CD4-positive, alpha-beta T cell treated with Interleukin-4 for 4 hours (primary cell): ENCODE results near the gene DENND11.
A peak's percentile ranks its signal among the peaks of the same experiment; 100 is the strongest.
"Not testable (repeated sequence)": the region's sequence is repeated elsewhere in the genome, so short reads cannot be mapped to it uniquely, and the experiment has no call there.

ENCODE experiments used
- DNase-seq: peaks from one replicate; pipeline ENCODE4 v3.0.0-alpha.2; 2020

DENND11 gene

GRCh38 chr7:141706239-141707064 is 4.5 kb upstream of the DENND11 start:
- no peak for DNase-seq

- no peak for DNase-seq
Observed at GRCh38 chr7:141704741-141705140, 2.8 kb upstream of the DENND11 start.

- DNase-seq: no peak
Observed at GRCh38 chr7:141704112-141704511, 2.1 kb upstream of the DENND11 start.

- DNase-seq: no peak
Observed at GRCh38 chr7:141702892-141703291, 926 bp upstream of the DENND11 start.

- peak; percentile 71 for DNase-seq
Observed at GRCh38 chr7:141701489-141702046, 398 bp downstream of the DENND11 start.

- DNase-seq: no peak
Observed at GRCh38 chr7:141700848-141701371, 1.1 kb downstream of the DENND11 start.

- DNase-seq: no peak
Observed at GRCh38 chr7:141700296-141700847, 1.6 kb downstream of the DENND11 start.

GRCh38 chr7:141699860-141700259 is 2.1 kb downstream of the DENND11 start:
- no peak for DNase-seq

GRCh38 chr7:141698247-141699015 is 3.5 kb downstream of the DENND11 start:
- no peak for DNase-seq

- DNase-seq: no peak
Observed at GRCh38 chr7:141697211-141697871, 4.6 kb downstream of the DENND11 start.

- no peak for DNase-seq
Observed at GRCh38 chr7:141696348-141696747, 5.6 kb downstream of the DENND11 start.

- no peak for DNase-seq
Observed at GRCh38 chr7:141695803-141696289, 6.1 kb downstream of the DENND11 start.

- no peak for DNase-seq
Observed at GRCh38 chr7:141693082-141693481, 8.9 kb downstream of the DENND11 start.

GRCh38 chr7:141691961-141692360 is 10.0 kb downstream of the DENND11 start:
- DNase-seq: no peak

GRCh38 chr7:141691540-141691939 is 10.4 kb downstream of the DENND11 start:
- DNase-seq: no peak

GRCh38 chr7:141689072-141689825 is 12.7 kb downstream of the DENND11 start:
- not testable (repeated sequence) for DNase-seq

- no peak for DNase-seq
Observed at GRCh38 chr7:141688043-141688442, 13.9 kb downstream of the DENND11 start.

- no peak for DNase-seq
Observed at GRCh38 chr7:141686670-141687069, 15.3 kb downstream of the DENND11 start.

- DNase-seq: no peak
Observed at GRCh38 chr7:141686074-141686473, 15.9 kb downstream of the DENND11 start.

GRCh38 chr7:141685285-141686023 is 16.5 kb downstream of the DENND11 start:
- DNase-seq: no peak

GRCh38 chr7:141679014-141679413 is 23.0 kb downstream of the DENND11 start:
- no peak for DNase-seq
